ENCODE measurements around the gene SLC36A4.
"Not testable (repeated sequence)": the region's sequence is repeated elsewhere in the genome, so short reads cannot be mapped to it uniquely, and the experiment has no call there.

SLC36A4 gene

DNA sequence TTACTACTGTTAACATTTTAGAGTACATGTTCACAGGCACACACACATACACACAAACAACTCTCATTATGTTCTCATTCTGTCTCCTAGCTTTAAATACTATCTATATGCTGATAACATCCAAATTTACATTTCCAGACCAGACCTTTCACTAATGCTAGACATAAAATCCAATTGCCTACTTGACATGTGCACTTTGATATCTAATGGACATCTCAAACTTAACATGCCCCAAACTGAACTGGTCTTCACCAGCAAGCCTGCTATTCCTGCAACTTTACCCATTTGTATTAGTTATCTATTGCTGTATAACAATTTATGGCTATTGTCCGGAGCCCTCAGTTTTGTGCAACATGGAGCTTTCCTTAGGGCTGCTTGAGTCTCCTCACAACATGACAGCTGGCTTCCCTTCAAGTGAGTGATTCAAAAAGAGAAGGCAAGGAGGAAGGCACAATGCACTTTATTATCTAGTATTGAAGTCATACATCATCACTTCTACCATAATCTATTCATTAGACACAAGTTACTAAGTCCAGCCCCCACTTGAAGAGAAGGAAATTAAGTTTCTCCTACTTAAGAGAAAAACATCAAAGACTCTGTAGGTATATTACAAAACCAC, 3.0 kb downstream of the SLC36A4 start:
- DNase-seq (ENCODE audit: low spot score) = no peak

DNA sequence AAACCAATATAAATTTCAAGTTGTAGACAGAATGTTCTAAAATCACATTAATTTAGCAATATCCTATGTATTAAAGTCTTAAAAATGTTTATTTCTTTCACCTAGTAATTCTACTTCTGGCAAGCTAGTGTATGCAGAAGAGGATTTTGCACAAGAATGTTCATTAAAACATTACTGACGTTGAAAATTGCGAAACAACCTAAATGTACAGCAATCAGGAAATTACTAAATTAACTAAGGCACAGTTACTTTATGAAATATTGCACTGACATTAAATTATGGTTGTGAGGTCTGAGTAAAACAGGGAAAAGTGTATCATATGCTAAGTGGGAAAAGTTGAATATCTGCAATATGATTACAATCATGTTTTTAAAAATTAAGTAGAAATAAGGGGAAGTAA, 4.1 kb downstream of the SLC36A4 start:
- no peak for DNase-seq (ENCODE audit: low spot score)

- no peak for DNase-seq (ENCODE audit: low spot score)
Measured at GRCh38 chr11:93192163-93192562, 5.6 kb downstream of the SLC36A4 start.

- no peak for DNase-seq (ENCODE audit: low spot score)
Measured at GRCh38 chr11:93189462-93189861, 8.3 kb downstream of the SLC36A4 start.

DNA sequence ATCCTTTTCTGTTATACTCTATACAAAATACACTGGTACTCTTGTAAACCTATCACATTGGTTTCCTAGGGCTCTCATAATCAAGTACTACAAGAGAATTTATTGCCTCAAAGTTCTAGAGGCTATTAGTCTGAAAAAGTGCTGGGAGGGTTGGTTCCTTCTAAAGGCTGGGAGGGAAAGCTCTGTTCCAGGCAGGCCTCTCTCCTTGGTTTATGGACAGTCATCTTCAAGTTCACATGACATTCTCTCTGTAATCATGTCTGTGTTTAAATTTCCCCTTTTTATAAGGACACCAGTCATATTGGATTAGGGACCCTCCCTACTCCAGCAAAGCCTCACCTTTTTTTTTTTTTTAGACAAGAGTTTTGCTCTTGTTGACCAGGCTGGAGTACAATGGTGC, 9.1 kb downstream of the SLC36A4 start:
- no peak for DNase-seq (ENCODE audit: low spot score)

GRCh38 chr11:93187290-93187689, 10.5 kb downstream of the SLC36A4 start:
- no peak for DNase-seq (ENCODE audit: low spot score)

GRCh38 chr11:93177891-93178290, 19.9 kb downstream of the SLC36A4 start:
- not testable (repeated sequence) for DNase-seq (ENCODE audit: low spot score)

DNA sequence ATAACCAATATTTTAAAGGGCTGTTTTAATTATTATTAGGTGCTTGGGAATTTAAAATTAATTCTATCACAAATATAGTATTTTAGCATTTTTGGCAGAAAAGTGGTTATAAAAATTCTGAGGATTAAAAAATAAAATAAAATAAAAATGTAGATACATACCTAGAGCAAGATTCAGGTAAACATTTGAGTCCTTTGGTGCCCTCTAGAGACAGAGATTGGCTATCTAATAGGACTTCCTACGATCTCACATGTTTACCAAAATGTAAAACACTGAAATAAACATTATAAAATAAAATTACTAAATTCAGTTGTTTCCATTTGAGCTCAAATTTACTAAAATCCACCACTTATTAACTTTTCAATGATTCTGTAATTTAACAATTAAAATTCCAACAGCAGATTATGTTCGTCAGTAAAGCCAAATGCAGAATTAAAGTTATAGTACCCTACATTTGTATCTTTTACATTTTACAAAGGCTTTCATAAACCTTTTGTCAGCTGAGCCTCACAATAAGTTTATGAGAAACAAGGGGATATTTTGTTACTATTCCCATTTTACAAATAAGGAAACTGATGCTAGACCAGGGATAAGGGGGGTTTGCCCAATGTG, 27.7 kb downstream of the SLC36A4 start:
- no peak for DNase-seq (ENCODE audit: low spot score)

- no peak for DNase-seq (ENCODE audit: low spot score)
Measured at GRCh38 chr11:93169143-93169542, 28.6 kb downstream of the SLC36A4 start.

DNA sequence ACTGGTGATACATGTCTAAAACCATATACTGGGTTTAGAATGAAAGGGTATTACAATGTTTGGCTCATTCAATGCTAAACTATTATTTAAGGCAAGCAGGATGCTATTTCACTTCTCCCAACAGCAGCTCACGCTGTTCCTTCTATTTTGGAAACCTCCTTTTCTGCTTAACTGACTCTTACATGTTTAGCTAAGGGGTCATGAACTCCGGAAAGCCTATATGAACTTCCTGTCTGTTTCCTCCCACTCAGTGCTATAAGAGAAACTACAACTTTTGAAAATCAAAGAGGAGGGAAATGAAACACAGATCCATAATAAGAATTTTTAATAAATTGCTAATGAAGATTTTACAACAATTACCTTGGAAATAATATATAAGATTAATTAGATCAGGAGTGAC, 30.9 kb downstream of the SLC36A4 start:
- DNase-seq (ENCODE audit: low spot score) = no peak

DNA sequence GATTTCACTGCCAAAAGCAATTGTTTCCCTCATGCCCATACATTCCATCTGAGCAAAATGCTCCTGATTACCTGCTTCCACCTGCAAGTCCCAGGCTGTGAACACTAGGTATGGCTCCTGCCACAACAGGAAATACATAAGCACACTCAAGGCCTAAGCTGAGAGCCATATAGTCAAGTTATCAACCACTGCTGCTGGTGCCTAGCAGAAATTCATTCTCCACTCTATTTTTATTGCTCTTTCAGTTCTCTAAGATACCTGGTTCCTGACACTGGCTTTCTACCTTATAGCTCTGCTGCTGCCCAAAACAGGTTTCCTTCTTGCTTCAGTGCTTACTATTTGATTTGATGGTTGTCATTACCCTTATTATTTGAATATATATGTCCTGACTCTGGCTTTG, 31.6 kb downstream of the SLC36A4 start:
- DNase-seq (ENCODE audit: low spot score) = no peak

DNA sequence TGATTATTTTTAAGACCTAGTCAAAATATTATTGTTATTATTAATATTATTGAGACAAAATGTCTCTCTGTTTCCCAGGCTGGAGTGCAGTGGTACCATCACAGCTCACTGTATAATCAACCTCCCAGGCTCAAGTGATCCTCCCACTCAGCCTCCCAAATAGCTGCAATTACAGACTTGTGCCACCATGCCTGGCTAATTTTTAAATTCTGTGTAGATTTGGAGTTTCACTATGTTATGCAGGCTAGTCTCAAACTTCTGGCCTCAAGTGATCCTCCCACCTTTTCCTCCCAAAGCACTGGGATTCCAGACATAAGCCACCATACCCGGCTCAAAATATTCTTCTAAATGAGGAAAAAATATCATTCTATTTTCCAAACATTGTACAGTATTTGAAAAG, 37.0 kb downstream of the SLC36A4 start:
- DNase-seq (ENCODE audit: low spot score) = no peak

DNA sequence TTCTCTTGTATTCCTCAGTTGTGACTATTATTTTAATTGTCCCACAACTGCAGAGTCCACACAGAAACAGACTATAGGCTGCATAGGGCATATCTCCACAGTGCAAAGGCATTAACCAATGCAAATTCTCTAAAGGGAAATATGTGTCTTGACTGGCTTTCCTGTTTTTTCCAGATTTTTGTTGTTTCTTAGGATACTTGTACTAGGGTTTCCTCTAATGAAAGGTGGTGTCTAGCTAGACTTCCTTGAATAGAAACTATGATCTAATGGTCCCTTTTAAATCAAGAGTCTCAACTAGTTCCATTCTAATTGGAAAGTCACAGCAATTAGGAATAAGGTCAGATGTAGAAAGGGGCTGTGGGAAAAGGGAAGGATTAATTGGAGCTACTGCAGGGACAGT, 37.6 kb downstream of the SLC36A4 start:
- no peak for DNase-seq (ENCODE audit: low spot score)

DNA sequence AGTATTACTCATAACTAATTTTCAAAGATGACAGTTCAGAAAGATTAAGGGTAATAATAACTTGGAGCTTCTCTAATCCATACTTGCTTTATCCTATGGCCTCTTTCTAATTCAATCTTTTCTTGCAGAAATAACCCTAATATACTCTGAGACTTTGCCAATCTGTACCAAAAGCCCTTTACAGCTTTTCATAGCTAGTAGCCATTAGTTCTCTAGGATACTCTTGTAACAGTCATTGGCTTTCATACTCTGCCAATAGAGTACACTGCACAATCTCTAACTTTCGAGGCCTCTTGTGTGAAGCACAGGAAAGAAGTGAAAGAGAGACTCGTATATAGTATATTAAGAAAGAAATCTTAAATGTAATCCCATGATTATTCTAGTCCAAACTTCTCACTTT, 38.1 kb downstream of the SLC36A4 start:
- DNase-seq (ENCODE audit: low spot score) = no peak

DNA sequence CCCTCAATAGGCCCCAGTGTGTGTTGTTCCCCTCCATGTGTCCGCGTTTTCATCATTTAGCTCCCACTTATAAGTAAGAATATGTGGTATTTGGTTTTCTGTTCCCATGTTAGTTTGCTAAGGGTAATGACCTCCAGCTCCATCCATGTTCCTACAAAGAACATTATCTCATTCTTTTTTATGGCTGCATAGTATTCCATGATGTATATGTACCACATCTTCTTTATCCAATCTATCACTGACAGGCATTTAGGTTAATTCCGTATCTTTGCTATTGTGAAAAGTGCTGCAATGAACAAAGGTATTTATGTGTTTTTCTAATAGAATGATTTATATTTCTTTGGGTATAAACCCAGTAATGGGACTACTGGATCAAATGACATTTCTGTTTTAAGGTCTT, 42.1 kb downstream of the SLC36A4 start:
- no peak for DNase-seq (ENCODE audit: low spot score)

GRCh38 chr11:93145390-93145915, 52.3 kb downstream of the SLC36A4 start:
- no peak for DNase-seq (ENCODE audit: low spot score)

- DNase-seq (ENCODE audit: low spot score) = no peak
Measured at GRCh38 chr11:93143800-93144199, 54.0 kb downstream of the SLC36A4 start.

GRCh38 chr11:93143186-93143585, 54.6 kb downstream of the SLC36A4 start:
- no peak for DNase-seq (ENCODE audit: low spot score)

DNA sequence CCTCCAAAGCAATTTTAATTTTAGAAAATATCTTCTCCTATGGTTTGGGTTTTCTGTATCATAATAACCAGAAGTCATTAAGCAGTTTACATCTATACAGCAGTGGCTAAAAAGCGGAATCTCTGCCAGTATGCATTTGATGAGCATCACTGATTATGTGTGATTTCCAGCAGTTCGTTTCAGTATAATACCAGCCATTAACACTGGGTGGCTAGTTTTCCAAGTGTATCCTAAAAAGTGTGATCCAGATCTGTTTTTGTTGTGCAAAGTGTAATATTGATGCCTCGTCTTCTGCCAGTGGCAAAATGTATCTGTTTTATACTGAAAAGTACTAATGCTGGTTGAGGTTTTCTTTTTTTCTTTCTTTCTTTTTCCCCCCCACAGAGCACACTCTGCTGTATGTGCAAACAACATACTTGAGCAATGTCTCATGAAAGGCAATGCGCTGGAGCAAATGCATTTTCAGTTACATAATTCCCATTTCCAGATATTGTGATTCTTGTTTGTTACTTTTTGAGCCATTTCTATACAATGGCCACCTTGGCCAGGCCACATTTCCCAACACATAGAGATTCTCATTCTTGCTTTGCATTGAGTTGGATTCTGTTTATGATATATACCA, 64.2 kb downstream of the SLC36A4 start:
- no peak for DNase-seq (ENCODE audit: low spot score)

DNA sequence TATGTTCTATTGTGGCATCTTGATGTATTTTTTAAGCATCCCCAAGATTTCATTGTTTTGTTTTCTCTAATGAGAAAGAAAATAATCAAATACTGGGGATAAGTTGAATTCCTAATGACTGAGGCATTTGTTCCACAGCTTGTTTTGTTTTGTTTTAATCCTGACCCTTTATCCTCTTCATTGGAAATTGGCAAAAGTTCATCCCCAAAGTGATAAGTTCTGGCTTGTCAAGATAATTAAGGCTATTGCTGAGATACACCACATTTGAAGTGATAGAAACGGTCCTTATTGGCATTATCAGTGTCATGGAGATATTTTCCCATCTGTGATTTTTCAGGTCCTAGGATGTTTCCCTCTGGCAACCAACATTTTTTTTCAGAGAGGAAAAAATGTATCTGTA, 65.0 kb downstream of the SLC36A4 start:
- no peak for DNase-seq (ENCODE audit: low spot score)

GRCh38 chr11:93131709-93132108, 66.1 kb downstream of the SLC36A4 start:
- DNase-seq (ENCODE audit: low spot score) = no peak

GRCh38 chr11:93128574-93128973, 69.2 kb downstream of the SLC36A4 start:
- no peak for DNase-seq (ENCODE audit: low spot score)

DNA sequence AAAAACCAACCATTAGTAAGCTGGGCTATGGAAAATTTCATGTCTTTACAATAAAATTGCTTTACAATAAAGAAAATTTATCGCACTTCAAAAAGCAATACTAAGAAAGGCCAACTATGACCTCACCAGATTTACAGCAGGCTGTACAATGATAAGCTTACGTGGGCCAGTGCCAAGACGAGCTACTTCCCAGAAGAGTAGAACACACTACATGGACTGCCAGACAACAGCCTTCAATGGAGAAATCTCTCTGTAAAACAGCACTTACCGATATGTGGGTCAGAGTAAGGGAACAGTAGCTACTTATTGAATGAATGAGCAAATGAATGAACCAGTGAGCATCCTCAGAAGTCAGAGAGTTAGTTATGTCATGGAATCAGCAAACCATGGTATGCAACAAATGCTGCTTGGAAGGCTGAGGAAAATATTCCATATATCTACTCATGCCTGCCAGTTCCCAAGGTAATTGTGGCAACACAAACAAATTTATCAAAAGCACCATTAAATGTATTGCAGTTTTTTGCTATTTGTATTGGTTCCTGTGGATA, 74.4 kb downstream of the SLC36A4 start:
- DNase-seq (ENCODE audit: low spot score) = no peak
